Measurements from ENCODE around the gene SIRT4.
A peak's percentile ranks its signal among the peaks of the same experiment; 100 is the strongest.
"Not testable (repeated sequence)": the region's sequence is repeated elsewhere in the genome, so short reads cannot be mapped to it uniquely, and the experiment has no call there.

The SIRT4 gene, protein sequence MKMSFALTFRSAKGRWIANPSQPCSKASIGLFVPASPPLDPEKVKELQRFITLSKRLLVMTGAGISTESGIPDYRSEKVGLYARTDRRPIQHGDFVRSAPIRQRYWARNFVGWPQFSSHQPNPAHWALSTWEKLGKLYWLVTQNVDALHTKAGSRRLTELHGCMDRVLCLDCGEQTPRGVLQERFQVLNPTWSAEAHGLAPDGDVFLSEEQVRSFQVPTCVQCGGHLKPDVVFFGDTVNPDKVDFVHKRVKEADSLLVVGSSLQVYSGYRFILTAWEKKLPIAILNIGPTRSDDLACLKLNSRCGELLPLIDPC

DNA sequence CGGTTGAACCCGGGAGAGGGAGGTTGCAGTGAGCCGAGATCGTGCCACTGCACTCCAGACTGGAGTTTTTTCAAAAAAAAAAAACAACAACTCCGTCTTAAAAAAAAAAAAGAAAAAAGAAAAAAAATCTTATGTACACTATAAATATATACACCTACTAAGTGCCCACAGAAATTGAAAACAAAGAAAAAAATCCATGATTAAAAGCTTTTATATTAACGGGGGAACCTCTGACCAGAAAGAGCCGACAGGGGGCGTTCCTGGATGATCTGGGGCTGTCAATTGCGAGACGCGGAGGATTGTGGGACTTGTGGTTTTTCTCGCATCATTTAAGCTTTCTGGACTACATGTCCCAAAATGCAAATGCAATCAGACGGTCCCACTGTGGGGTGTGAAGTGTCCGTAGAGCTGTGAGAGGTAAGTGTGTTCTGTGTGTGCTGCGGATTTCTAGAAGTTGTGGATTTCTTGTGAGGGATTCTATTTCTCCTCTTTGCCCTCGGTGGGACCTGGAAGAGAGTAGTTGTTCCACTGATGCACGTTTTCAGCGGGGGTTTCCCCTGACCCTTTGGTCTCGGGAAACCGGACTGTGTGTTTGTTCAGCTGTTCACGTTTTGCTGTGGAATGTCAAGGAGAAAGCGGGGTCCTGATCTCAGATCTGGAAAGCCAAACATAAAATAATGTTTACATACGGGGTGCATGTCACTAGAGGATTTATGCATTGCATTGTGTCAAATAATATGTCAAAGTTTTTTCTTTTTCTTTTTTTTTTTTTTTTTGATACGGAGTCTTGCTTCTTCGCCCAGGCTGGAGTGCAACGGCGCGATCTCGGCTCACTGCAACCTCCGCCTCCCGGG is at the start of gene SIRT4:
Gene SIRT4, plus strand, starts transcription at position 360 of the 854 bp plus-strand sequence. CDS start 1,241 bp downstream, outside the sequence.
- DNase-seq (ENCODE audit: low read depth), result peak; percentile 78

DNA sequence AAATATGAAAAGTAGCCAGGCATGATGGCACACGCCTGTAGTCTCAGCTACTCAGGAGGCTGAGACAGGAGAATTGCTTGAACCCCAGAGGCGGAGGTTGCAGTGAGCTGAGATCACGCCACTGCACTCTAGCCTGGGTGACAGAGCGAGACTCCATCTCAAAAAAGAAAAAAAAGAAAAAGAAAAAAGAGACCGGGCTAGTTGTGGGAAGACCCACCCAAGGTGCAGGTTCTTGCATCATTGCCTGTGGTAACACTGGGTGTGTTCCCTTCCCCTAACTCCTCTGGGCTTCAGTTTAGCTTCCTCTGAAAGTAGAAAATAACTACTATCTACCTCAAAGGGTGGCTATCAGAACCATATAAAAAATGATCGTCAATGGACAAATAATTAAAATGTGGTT is 48.8 kb upstream of the SIRT4 start:
- not testable (repeated sequence) for DNase-seq (ENCODE audit: low read depth)

DNA sequence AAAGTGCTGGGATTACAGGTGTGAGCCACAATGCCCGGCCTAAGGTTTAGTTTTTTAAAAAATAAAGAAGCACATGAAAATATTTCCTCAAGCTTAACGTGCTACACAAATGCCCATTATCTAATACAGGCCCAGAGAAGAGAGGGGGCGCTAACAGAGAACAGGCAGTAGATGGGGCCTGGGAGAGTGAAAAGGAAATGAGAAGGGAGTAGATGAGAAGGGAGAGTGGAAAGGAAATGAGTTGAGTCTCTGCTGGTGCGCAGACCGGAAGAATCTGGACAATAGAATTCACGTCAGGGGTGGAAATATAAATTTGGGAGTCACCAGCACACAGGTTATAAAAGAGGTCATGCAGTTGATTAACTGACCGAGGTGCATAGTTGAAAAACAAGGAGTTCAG is 47.3 kb upstream of the SIRT4 start:
- no peak for DNase-seq (ENCODE audit: low read depth)

DNA sequence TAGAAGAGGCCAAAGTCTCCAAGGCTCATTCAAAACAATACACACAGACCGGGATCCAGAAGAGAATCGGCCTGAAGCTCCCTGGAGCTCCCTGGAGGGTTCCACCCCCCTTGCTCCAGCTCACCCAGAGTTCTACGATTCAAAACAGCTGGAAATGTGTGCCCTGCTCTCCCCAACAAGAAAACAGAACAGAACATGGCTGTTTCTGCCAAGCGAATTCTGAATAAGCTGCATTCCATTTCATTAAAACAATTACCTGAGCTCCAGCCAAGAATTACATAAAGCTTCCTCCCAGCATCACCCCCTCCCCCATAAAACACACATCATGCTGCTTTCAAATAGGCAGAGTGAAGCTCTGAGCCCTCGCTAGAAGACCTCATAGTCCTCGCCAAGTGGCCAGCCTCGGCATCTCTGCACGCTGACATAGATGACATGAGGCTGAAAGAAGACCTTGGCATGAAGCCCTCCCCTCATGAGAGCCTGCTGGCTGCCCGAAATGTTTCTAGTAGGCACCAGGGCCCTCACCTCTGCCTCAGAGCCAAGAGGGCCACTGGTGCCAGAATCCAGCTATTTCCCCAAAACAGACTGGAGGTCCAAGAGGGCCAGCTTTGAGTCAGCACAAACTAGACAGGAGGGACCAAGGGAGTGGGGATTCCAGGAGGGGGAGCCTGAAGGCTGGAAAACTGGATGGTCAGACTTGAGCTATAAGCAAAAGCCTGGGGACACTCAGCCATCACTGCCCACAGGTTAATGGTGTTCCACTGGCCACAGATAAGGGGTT is 44.9 kb upstream of the SIRT4 start:
- DNase-seq (ENCODE audit: low read depth), result no peak

DNA sequence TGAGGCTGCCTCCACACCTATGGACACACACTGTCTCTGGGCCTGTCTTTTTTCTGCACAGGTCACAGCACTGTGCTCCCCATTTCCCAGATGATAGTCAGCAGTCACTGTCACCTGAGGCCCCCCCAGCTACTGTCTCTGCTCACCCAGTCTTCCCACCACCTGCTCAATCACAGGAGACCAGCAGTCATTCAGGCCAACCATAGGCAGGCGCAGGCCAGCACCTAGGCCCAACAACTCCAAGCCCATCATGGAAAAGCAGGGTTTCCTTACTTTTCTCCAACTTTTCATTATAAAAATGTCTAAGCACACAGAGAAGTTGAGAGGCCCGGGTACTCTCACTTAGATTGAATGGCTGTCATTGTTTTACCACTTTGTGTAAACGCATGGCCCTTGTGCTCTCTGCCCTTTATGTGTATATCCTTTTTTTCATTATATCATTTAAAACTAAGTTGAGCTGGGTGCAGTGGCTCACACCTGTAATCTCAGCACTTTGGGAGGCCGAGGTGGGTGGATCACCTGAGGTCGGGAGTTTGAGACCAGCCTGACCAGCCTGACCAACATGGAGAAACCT is 43.7 kb upstream of the SIRT4 start:
- no peak for DNase-seq (ENCODE audit: low read depth)

DNA sequence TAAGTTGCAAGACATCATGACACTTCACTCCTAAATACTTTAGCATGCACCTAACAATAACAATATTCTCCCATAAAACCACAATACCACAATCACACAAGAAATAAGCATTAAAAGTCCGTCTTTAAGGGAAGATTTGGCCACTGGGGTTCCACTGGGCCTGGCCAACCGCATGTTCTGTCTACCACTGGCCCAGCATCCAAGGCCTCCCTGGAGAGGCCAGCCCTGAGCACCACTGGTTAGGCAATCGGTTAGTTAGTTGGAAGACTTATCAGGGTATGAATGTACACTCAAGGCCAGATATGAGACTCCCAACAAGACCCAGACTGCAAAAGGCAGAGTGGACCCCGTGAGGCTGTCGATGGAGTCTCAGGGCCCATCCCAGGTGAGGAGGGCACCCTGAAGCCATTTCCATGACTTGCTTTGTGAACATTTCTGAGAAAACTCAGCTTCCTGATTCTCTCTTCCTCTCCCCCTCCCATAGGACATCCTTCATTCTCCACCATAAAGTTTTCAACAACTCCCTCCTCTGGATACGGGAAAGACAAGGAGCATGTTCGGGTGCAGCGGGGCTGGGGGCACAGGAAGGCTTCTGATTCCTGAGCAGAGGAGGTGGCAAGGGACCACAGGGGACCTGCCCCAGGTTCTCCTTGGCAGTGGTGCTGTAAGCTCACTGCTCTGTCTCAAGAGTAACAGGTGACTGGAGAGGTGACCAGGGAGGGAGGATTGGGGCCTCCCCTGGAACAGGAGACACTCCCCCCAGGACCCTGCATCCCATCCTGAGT is 42.5 kb upstream of the SIRT4 start:
- DNase-seq (ENCODE audit: low read depth), result no peak

DNA sequence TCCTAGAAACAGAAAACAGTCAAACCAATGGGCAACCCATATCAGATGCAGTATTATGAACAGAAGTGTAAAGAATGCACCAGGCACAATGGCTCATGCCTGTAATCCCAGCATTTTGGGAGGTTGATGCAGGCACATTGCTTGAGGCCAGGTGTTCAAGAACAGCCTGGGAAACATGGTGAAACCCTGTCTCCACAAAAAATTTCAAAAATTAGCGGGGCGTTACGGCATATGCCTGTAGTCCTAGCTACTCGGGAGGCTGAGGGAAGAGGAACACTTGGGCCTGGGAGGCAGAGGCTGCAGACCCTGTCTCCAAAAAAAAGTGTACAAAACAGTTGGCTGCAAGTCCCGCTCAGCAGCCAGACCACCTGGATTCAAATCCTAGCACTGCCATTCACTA is 41.5 kb upstream of the SIRT4 start:
- DNase-seq (ENCODE audit: low read depth), result no peak

DNA sequence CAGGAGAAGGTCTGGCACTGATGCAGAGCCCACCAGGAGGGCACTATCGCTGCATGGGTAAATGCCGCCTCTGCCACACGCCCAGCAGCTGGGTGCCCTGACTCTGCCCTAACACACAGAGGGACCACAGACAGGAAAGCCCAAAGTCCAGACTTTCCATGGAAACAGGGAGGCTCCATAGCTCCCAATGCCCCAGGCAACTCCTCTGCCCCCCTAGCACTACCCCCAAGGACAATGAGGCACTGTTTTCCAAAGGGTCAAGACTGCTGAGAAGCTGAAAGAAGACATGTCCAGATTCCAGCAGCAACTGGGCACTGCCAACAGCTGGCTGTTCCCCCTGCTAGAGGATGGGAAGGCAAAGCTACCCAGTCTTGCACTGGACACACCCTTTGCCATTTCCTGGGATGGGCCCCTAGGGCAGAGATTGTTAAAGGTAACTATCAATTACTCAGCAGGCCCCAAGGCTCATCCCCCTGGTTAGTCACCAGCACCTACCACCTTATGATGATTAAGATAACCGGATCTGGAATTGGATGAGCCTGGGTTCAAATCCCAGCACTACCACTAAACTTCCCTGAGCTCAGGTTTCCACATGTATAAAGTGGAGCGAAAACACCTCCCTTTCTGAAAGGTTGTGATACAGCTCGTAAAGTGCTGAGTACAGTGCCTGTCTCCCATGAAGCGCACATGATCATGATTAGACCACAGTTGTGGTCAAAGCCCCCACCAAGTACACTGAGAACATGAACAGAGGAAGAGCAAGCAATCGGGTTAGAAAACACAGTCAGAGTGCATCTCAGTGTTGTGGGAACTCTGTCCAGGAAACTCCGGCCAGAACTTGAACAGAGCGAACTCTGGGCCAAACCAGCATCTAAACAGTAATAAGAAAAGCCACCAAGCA is 39.9 kb upstream of the SIRT4 start:
- DNase-seq (ENCODE audit: low read depth), result no peak

DNA sequence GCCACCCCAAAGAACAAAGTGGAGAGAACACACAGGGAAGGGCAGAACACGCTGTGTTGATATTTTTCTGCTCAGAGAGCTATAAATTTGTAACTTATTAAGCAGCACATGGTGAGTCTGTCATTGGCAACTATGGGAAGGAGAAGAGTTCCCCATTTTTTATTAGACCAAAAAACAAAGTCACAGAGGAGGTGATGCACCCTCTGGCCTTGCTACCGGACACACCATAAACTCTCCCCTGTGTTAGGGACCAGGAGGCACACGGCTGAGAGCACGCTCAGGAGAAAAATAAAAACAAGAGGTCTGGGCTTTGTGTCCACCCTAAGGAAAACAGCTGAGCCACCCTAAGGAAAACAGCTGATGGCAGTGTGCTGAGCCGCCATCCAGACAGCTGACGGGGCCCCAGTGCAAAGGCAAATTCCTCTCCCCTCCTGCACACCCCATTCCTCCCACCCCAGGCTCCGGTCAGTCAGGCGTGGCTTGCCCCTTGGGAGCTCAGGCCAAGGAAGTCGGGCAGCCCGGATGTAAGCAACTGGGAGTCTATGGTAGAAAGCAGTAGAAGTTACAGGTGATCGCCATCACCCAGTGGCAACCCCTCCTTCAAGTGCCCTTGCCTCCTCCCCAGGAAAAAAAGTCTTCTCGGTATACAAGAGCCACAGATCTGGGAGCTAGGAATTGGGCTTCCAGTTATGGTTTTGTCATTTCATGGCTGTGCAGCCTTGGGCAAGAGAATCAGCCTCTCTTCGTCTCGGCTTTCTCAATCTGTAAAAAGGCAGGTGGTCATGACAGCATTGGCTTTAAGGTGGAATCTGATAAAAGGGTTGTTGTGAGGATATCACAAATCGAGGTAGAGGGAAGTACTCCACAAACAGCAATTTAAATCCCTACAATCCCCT is 39.0 kb upstream of the SIRT4 start:
- no peak for DNase-seq (ENCODE audit: low read depth)

DNA sequence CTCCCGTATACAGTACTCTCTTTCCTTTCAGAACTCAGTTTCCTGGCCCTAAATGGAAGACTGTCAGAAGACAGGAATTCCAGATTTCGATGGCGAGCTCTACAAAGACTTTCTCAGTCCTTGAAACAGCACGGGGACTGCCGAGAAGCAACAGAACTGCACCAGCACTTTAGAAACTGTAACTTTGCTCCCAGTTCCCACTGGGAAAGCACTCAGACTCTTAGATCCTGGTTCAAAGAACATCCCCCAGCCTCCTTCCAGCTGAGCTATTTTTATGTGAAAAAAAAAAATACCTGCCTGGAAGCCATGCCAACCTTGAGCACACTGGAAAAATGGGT is 38.4 kb upstream of the SIRT4 start:
- DNase-seq (ENCODE audit: low read depth), result no peak

DNA sequence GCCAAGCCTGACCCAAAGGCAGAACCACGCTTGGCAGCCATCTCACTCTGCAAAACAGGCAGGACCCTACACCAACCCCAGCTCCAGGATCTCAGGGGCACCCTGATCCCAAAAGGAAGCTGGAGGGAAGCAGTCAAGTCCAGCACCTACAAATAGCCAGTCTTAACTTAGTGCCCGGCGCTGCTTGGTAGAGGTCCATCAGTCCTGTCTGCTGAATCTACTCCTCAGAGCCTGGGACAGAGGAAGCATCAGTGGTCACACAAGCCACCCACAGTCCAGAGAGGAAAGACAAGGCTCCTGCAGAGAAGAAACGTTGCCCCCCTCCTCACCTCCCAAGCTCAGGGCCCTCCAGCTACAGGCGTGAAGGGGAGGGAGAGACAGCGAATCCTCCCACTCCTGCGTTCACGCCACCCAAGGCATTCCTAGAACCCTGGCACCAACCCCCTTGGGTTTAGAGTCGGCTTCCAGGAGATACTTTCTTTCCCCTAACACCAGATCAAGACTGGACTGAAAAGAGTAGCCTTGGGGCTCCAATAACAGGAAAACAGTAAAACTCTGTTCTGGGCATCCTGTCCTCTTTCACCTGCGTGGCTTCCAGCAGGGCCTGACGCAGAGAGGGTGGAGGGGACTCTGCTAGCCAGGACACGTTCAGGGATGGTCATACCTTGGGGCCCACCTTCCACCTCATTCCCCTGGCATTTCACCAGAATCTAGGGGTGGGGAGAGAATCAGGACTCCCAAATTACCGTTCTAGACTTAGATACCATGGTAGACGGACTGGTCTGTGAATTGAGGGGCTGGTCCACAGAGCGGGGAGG is 37.8 kb upstream of the SIRT4 start:
- DNase-seq (ENCODE audit: low read depth), result no peak

DNA sequence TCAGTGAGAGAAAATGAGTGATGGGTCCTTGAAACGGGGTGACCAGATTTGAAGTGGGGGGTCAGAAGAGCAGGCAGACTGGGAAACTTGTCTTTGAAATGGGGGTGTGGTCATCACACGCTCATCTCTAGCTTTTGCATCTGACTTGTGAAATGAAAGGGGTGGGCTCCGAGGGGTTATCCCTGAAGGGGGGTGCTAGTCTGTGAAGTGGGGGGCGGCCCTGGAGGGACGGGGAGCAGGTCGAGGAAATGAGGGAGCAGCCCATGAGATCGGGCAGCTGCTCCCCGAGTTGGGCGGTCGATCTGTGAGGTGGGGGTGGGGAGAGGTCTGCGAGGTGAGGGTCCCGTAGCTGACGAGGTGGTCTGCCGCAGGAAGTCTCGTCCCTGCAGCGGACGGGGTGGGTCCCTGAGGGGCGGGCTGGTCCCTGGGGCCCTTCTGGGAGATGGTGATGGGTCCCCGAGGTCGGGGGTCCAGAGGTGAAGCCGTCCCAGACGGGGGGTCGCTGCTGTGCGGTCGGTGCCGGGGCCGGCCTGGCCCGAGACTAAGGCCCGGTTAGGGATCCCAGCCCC is 37.1 kb upstream of the SIRT4 start:
- no peak for DNase-seq (ENCODE audit: low read depth)

DNA sequence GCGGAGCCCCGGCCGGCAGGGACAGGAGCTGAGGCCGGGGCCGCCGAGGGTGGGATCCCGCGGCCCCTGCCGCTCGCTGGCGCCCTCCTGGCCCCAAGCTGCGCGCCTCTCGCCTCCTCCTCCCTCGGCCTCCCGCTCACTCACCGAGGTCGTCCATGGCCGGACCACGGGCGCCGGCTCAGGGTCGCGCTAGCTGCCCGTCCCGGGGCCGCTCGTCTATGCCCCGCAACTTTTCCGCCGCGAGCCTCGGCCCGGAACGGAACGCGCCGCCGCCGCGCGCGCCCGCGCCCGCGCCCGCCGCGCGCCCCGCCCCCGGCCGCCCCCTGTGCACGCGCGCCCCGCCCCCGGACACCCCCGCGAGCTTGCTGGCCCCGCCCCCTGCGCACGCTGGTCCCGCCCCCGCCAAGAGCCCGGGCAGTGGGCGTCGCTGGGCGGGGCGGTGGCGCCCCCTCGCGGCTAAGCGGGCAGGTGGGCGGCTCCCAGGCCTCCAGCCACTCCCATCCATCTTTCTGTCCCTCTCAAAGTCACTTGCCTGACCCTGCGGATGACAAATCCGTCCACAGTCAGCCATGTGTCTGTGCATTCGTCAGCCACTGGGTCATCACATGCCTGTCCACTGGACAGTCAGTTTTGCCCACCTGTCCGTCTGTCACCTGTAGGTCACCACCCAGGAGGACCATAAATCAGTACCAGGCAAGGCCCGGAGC is 36.5 kb upstream of the SIRT4 start, which contains the start of gene PXN:
Gene PXN, minus strand, starts transcription at position 258 of the 707 bp plus-strand sequence. Its CDS starts 101 bp downstream, at position 157.
- DNase-seq (ENCODE audit: low read depth), result peak; percentile 76

DNA sequence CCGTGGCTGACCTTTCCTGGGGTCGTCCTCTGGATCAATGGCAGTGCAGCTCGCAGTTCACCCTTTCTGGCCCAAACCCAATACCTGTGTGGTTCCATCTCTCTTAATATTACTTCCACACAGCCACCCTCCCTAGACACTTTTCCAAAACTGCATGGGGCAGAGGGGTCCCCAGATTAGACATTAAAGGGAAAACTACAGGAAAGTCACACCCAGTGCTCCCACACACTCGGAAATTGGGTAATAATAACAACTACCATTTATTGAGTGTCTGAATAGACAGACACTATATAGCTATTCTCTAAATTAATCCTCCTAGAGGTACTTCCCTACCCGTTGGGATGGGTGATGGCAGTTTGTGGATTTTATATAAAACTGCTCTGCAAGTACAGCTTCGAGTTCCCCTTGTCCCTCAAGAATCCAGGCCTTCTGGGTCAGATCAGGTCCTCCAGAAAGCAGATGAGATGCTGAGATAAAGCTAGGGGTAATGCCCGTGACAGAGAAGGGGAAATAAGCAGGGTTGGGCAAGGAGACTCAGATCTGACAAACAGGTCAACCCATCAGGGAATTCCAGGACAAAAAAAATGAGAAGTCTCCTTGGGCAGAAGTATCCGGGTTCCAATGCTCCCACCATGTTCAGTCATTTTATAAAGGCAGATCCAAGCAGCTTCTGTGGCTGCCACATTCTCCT is 35.8 kb upstream of the SIRT4 start:
- DNase-seq (ENCODE audit: low read depth), result no peak

DNA sequence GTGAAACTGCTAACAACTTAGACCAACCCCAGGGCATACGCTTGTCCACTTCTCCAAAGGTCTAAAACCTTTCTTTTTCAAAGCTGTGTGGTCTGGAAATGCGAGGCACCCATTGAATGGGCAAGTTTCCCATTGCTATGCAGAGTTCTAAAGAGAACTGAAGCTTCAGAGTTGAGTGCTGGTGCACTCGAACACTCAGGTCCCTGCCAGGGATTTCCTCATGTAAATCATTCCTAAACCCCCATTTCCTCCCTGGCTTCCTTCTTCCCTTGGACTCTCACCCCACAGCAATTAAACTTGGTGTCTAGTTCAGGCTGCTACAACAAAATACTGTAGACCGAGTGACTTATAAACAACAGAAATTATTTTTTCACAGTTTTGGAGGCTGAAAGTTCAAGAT is 34.4 kb upstream of the SIRT4 start:
- DNase-seq (ENCODE audit: low read depth), result no peak

DNA sequence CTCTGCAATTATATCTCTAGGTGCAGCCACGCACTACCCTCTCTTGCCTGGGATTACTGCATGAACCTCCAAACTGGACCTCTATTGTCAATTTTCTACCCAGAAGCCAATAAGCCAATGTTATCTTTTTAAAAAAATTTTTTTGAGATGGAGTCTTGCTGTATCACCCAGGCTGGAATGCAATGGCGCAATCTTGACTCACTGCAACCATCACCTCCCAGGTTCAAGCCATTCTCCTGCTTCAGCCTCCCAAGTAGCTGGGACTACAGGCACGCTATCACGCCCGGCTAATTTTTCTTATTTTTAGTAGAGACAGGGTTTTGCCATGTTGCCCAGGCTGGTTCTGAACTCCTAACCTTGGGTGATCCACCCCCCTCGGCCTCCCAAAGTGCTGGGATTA is 25.4 kb upstream of the SIRT4 start:
- no peak for DNase-seq (ENCODE audit: low read depth)

Data from stimulated activated CD8-positive, alpha-beta memory T cell treated with anti-CD3 and anti-CD28 coated beads, Interleukin-7, amount 100 ng/mL, for 24 hours (primary cell).